ENCODE data around the gene SMIM13.
"Not testable (repeated sequence)": the region's sequence is repeated elsewhere in the genome, so short reads cannot be mapped to it uniquely, and the experiment has no call there.

The SMIM13 gene

DNA sequence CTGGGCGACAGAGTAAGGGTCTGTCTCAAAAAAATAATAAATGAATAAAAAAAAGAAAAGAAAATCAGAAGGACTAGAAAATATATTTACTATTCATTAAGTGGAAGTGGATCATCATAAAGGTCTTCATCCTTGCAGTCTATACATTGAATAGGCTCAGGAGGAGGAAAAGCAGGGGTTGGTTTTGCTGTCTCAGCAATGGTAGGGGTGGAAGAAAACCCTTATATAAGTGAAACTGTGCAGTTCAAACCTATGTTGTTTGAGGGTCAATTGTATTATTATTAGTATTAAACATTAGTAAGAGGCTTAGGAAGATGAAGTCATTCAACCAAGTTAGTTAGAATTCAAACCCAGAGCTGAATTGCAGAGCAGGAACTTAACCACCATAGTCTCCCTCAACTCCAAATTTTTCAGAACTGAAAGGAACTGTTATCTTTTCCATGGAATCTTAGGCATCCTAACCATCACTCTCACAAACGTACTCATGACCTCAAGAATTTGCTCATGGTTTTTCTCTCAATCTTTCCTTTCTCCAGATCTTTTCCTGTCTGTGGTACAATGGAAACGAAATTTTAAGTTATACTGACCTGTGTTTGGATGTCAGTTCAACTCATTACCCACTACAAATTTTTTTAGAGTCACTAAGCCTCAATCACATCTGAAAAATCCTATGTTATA is 7.7 kb upstream of the SMIM13 start:
- DNase-seq, result no peak

GRCh38 chr6:11087141-11087812 is 6.4 kb upstream of the SMIM13 start:
- DNase-seq, result not testable (repeated sequence)

DNA sequence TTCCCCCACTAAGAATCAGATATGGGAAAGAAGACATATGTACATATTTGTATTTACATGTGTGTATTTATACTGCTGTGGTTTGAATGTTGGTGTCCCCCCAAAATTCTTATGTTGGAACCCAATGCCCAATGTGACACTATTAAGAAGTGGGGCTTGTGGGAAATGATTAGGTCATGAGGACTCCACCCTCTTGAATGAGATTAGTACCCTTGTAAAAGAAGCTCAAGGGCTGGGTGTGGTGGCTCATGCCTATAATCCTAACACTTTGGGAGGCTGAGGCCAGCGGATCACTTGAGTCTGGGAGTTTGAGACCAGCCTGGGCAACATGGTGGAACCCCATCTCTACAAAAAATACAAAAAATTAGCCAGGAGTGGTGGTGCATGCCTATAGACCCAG is 3.9 kb upstream of the SMIM13 start:
- DNase-seq, result no peak

- DNase-seq, result not testable (repeated sequence)
These were observed 2.5 kb upstream of the SMIM13 start for GRCh38 chr6:11091141-11091540.

GRCh38 chr6:11092668-11093375 is 812 bp upstream of the SMIM13 start:
- DNase-seq, result no peak

DNA sequence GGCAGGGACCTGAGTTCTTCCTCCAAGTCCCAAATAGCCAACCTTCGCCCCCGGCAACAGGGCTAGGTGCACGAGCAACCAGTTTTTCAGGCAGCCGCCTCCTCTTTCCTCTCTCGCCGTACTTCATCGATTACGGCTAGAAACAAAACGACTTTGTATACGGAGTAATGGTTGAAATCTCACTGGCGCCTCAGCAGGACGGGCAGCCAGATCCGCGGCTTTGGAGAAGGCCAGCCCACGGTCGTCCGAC is 333 bp upstream of the SMIM13 start:
- DNase-seq, result no peak

- DNase-seq, result no peak
These were observed 797 bp downstream of the SMIM13 start for GRCh38 chr6:11094411-11094851.

GRCh38 chr6:11094941-11095340 is 1.3 kb downstream of the SMIM13 start:
- DNase-seq, result no peak

DNA sequence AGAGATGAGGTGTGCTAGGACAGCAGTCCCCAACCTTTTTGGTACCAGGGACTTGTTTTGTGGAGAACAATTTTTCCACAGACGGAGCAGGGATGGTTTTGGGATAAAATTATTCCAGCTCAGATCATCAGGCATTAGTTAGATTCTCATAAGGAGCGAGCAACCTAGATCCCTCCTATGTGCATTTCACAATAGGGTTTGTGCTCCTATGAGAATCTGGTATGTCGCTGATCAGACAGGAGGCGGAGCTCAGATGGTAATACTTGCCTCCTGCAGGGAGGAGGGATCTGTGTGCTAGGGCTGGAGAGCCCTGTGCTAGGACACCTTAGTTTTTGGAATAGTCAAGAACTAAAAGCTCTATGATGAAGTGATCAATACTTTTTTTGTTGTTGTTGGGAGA is 2.5 kb downstream of the SMIM13 start:
- DNase-seq, result no peak

- peak; percentile 28 for DNase-seq
These were observed 3.8 kb downstream of the SMIM13 start for GRCh38 chr6:11097476-11097875.

DNA sequence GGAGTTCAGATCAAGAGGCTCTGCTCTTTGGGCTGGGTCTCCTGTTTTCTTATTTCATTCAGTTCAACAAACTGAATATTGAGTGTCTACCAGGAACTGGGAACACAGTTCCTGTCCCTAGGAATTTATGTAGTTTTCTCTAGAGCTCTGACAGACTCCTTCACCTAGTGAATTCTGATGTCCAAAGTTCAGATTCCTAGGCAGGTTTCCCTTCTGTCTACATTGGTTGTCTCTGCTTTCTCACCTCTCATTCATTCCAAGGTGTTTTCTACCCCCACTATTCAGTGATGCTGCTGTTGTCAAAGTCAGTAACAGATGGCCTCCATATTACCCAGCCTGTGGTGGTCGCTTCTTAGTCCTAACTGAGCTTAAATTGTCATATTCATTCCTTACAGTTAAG is 4.4 kb downstream of the SMIM13 start:
- no peak for DNase-seq

DNA sequence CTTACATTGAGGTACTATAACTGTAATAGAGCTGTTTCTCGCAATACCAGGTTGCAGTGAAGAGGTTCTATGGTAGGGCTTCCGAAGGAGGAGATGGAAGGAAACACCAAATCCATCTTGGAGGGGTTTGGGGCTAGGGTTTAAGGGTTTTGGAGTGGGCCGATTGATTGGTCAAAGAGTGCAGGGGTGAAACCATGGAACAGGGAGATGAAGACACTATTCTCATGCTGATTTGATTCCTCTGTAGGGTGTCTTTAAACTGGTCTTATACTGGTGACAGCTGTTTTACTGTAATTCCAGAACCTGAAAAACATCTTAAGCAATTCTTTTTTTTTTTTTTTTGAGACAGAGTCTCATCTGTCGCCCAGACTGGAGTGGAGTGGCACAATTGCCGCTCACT is 7.8 kb downstream of the SMIM13 start:
- DNase-seq, result no peak

GRCh38 chr6:11103065-11103464 is 9.4 kb downstream of the SMIM13 start:
- DNase-seq, result no peak

DNA sequence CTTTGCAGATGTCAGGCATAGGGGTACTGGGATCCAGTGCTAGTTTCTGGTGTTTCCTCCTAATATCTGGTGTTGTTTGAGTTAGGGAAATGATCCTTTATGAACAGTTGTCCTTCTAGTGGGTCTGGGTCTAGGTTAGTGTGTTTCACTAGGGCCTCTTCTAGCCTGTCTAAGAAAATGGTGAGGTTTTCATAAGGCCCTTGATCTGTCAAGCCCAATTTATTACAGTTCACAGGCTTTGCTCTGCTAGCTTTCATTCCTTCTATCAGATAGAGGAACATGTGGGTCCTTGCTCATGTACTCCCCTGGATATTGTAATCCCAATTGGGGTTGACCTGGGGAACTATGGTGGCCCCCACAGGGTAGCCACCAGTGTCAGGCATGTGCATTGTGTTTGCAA is 15.1 kb downstream of the SMIM13 start:
- no peak for DNase-seq

- no peak for DNase-seq
These were observed 17.5 kb downstream of the SMIM13 start, which contains the start of gene ERVFRD-1 for GRCh38 chr6:11110921-11111768. Gene ERVFRD-1, minus strand, starts transcription at chr6:11111725. Its CDS starts 6,415 bp downstream, at chr6:11105310.

DNA sequence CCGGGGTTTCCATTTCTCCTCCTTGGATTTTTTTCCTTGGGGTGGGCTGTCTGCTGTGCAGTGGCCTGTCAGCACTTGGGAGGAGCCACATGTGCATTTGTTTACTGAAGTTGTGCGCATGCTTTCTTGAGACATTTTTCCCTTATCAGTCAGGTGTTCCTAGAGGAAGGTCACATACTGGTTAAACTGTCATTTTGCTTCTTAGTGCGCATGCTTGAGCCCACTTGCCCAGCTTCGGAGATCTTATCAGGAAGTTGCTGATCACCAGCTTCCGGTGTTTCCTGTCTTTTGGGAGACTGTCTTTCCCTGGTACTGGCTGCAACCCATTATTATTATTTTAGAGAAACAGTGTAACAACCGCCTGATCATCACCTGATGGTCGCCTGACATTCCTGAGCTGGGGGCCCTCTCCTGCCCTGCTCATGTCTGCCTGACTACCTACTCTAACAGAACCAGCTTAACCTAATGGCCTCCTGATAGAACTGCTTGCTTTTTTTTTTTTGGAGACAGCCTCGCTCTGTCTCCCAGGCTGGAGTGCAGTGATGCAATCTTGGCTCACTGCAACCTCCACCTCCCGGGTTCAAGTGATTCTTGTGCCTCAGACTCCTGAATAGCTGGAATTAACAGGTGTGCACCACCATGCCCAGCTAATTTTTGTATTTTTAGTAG is 18.3 kb downstream of the SMIM13 start:
- peak; percentile 97 for DNase-seq

DNA sequence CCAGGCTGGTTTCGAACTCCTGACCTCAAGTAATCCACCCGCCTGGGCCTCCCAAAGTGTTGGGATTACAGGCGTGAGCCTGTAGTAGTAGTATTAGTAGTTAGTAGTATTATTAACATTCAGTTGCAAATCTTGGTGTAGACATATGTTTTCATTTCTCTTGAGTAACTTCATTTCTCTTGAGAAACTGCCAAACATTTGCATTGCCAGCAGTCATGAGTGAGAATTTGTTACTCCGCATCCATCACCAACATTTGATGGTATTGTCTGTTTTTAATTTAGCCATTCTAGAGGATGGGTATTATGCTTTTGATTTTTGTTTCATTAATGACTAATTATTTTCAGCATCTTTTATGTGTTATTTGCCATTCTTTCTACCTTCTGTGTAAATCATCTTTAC is 19.4 kb downstream of the SMIM13 start:
- DNase-seq, result no peak

DNA sequence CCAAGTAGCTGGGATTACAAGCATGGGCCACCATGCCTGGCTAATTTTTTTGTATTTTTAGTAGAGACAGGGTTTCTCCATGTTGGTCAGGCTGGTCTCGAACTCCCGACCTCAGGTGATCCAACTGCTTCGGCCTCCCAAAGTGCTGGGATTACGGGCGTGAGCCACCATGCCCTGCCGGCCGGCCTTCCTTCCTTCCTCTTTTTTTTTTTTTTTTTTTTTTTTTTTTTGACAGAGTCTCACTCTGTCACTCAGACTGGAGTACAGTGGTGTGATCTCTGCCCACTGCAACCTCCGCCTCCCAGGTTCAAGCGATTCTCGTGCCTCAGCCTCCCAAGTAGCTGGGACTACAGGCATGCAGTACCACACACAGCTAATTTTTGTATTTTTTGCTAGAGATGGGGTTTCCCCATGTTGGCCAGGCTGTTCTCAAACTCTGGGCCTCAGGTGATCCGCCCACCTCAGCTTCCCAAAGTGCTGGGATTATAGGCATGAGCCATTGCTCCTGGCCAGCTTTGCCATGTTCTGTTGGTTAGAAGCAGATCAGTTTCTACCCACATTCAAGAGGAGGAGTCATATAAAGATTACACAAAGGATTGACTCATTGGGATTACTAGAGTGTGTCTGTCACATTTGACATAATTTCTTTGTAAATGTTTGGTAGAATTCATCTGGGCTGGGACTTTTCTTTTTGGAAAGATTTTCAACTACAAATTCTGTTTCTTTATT is 22.3 kb downstream of the SMIM13 start:
- DNase-seq, result not testable (repeated sequence)

- DNase-seq, result no peak
These were observed 26.8 kb downstream of the SMIM13 start for GRCh38 chr6:11120271-11121005.

DNA sequence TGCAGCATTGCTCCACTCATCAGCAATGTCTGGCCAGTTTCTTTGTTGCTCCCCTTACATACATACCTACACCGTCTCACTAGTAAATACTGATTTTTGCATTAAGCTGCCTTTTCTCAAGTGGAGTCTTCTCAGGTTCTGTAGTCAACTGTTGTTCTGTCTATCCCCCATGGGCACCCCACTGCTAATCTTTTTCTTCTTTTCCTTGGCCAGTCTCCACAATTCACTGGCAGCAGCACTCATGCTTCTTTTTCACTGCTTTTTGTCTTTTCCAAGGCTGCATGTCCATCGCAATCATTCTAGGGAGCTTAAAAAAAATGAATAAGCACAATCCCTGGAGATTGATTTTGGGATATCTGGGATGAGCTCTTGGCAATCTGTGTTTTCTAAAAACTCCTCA is 28.2 kb downstream of the SMIM13 start:
- no peak for DNase-seq

GRCh38 chr6:11122380-11122779 is 28.7 kb downstream of the SMIM13 start:
- no peak for DNase-seq

Measured in GF-D8 (cell line).